Measurements from ENCODE around the gene APBB2. TPM values are rescaled to one million over a fixed set of nuclear protein-coding genes. Genes with fewer than 3 reads are reported as not detected.

APBB2 gene
- total and polyA plus RNA-seq, 2 of the 8 experiments (the other 6 are each of a cell fraction or from before 2014, with no cell fraction given): 58.7 to 59.4 TPM

- ChIA-PET POLR2A (ENCODE audit: partially characterized antibody) (interaction anchor here (1.0 to 2.6 kb wide), 7 partner anchors 9 to 226 kb away, joined by 3 to 17 read pairs (median 3); partner anchors contain the start of genes APBB2 and UCHL1), CTCF (ENCODE audit: partially characterized antibody) (interaction anchor here (0.6 to 6.7 kb wide), 16 partner anchors 9 to 308 kb away, joined by 3 to 27 read pairs (median 4); partner anchors contain the start of gene APBB2)
- Histone ChIP-seq H2AFZ (ENCODE audit: low read length) (no peak overlapping the region), H3K9ac (replicated peaks in 1 of 4; ENCODE audit: extremely low read depth in 1 of 4, low read depth in 3 of 4, low read length in 3 of 4) (no peak overlapping the region), H3K4me3 (ENCODE audit: extremely low read depth in 1 of 4, insufficient read depth in 2 of 4, low read depth in 3 of 4, low read length in 4 of 4) (no peak overlapping the region), H3K27ac (ENCODE audit: low read depth, low read length) (no peak overlapping the region), H2BK5ac (ENCODE audit: low read depth, low read length) (no peak overlapping the region), H3K36me3 (ENCODE audit: control insufficient read depth in 2 of 4, insufficient read depth in 4 of 4, low read length in 3 of 4) (no peaks in the 10 kb centered on the region), H3K9me3 (ENCODE audit: insufficient read depth in 2 of 2, low read depth in 1 of 2, low read length in 1 of 2) (no peaks in the 10 kb centered on the region), H3K79me1 (ENCODE audit: low read depth, low read length) (peaks cover 12% of the 10 kb centered on the region), H3K4ac (replicated peaks; ENCODE audit: insufficient read length, low read depth, low read length) (no peak overlapping the region), H4K8ac (ENCODE audit: extremely low read depth, insufficient read depth, low read length) (no peak overlapping the region), H3K4me1 (replicated peaks in 1 of 4; ENCODE audit: control insufficient read depth in 3 of 4, insufficient read depth in 4 of 4, low read length in 3 of 4) (peaks cover 0 to 7% (median 0%) of the 10 kb centered on the region in 4 experiments; a peak in 2 of 7 replicates), H4K5ac (ENCODE audit: insufficient read length, low read depth, low read length) (no peak overlapping the region), H3K23me2 (ENCODE audit: low read depth, low read length) (no peaks in the 10 kb centered on the region), H4K91ac (replicated peaks; ENCODE audit: insufficient read length, low read length) (no peak overlapping the region), H2BK20ac (ENCODE audit: low read length) (no peak overlapping the region), H3K4me2 (ENCODE audit: insufficient read depth in 1 of 2, low read depth in 2 of 2, low read length in 2 of 2) (no peak overlapping the region), H3K79me2 (ENCODE audit: control insufficient read depth in 1 of 2, insufficient read depth in 2 of 2, low read length in 2 of 2) (peaks cover 7 to 95% of the 10 kb centered on the region in 2 experiments), H3K18ac (ENCODE audit: extremely low read depth, low read length) (no peak overlapping the region), H2BK12ac (ENCODE audit: low read depth, low read length) (no peak overlapping the region), H2BK120ac (replicated peaks; ENCODE audit: low read depth, low read length) (no peak overlapping the region), H2AK5ac (ENCODE audit: low read depth, low read length) (no peak overlapping the region), H3K27me3 (replicated peaks in 1 of 4; ENCODE audit: control insufficient read depth in 3 of 4, extremely low read depth in 1 of 4, insufficient read depth in 3 of 4, low read length in 3 of 4) (no peaks in the 10 kb centered on the region), H4K20me1 (replicated peaks in 1 of 2; ENCODE audit: control insufficient read depth in 1 of 2, insufficient read depth in 2 of 2, low read length in 2 of 2) (peaks cover 0 to 4% of the 10 kb centered on the region in 2 experiments), H3K14ac (ENCODE audit: insufficient read length) (no peak overlapping the region), H2BK15ac (ENCODE audit: low read length) (no peak overlapping the region), H3K23ac (ENCODE audit: insufficient read length) (no peak overlapping the region), H3K56ac (replicated peaks; ENCODE audit: insufficient read length, low read depth, low read length) (no peak overlapping the region)
- DNase-seq (ENCODE audit: low read depth in 1 of 2, low spot score in 2 of 2) (no peak), FAIRE-seq (no peak)
- WGBS, 2 experiments (ENCODE audit: extremely low coverage in 1 of 2, insufficient coverage in 1 of 2, insufficient read length in 1 of 2, insufficient replicate concordance in 2 of 2, low coverage in 1 of 2, low lambda C conversion rate in 2 of 2, missing lambda C conversion rate in 1 of 2): 72% methylated on average over 3 of the region's 3 CpGs; no CpG with 5 or more reads in 1 of the 2 experiments
- TF ChIP-seq NANOG (IDR thresholded peaks at IDR 0.05; ENCODE audit: insufficient read depth, low read depth, low read length, poor library complexity, severe bottlenecking): no peak
- no peak for TF ChIP-seq USF2 (IDR thresholded peaks at IDR 0.05; ENCODE audit: low read length)
- TF ChIP-seq TAF1 (IDR thresholded peaks at IDR 0.05; ENCODE audit: low read depth, low read length): no peak
- no peak for TF ChIP-seq TBP (IDR thresholded peaks at IDR 0.05; ENCODE audit: low read depth, low read length)
- TF ChIP-seq POLR2AphosphoS5 (IDR thresholded peaks at IDR 0.05; ENCODE audit: low read depth, low read length): no peak
Observed at GRCh38 chr4:41205130-41205529, 9.2 kb downstream of the APBB2 start.

Measured in H1 (cell line).